ENCODE measurements around the gene DNAJB11.

DNA sequence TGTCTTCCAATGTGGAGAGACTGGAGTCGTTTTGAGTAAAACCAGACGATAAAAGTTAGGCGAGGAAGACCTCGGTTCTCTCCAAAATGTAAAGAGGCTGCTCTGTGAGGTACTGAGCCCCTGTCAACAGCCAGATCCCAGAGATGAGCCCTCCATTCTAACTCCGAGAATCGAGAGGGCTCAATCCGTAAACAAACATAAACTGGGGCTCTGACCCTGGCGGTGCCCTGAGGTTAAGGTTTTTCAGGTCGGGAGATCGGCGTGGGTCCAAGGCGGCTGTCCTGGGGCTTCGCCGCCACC is 3.8 kb upstream of the DNAJB11 start:
- TF ChIP-seq, protein P1, sequence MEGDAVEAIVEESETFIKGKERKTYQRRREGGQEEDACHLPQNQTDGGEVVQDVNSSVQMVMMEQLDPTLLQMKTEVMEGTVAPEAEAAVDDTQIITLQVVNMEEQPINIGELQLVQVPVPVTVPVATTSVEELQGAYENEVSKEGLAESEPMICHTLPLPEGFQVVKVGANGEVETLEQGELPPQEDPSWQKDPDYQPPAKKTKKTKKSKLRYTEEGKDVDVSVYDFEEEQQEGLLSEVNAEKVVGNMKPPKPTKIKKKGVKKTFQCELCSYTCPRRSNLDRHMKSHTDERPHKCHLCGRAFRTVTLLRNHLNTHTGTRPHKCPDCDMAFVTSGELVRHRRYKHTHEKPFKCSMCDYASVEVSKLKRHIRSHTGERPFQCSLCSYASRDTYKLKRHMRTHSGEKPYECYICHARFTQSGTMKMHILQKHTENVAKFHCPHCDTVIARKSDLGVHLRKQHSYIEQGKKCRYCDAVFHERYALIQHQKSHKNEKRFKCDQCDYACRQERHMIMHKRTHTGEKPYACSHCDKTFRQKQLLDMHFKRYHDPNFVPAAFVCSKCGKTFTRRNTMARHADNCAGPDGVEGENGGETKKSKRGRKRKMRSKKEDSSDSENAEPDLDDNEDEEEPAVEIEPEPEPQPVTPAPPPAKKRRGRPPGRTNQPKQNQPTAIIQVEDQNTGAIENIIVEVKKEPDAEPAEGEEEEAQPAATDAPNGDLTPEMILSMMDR (IDR thresholded peaks at IDR 0.05; ENCODE audit: borderline replicate concordance, extremely low read depth, low read length, poor library complexity, severe bottlenecking) = no peak
- no peak for TF ChIP-seq EZH2 (IDR thresholded peaks at IDR 0.05; ENCODE audit: borderline replicate concordance, low read depth, low read length, severe bottlenecking)
